GM12872 (cell line): ENCODE results near the gene SLC11A1.

Experiments
- CTCF ChIP-seq: IDR thresholded peaks from 3 replicates; pipeline ENCODE4 v1.5.1; 2011; ENCODE audit warnings: low read depth, mild to moderate bottlenecking, low read length, moderate library complexity; ENCODE audit not compliant: insufficient read depth

SLC11A1 gene

GRCh38 chr2:218343591-218343990, 38.5 kb upstream of the SLC11A1 start:
- no peak for TF ChIP-seq CTCF

GRCh38 chr2:218344090-218344754, 37.9 kb upstream of the SLC11A1 start:
- TF ChIP-seq CTCF: no peak

GRCh38 chr2:218344755-218345417, 37.2 kb upstream of the SLC11A1 start:
- no peak for TF ChIP-seq CTCF

GRCh38 chr2:218345491-218346236, 36.4 kb upstream of the SLC11A1 start:
- no peak for TF ChIP-seq CTCF

GRCh38 chr2:218347172-218347571, 34.9 kb upstream of the SLC11A1 start:
- TF ChIP-seq CTCF: no peak

- no peak for TF ChIP-seq CTCF
These were observed 28.0 kb upstream of the SLC11A1 start for GRCh38 chr2:218354045-218354444.

- TF ChIP-seq CTCF: no peak
These were observed 27.1 kb upstream of the SLC11A1 start for GRCh38 chr2:218354850-218355443.
